Pancreas (tissue), 10 donors: ENCODE results near the gene RANBP1. TPM values are rescaled to one million over a fixed set of nuclear protein-coding genes. Genes with fewer than 3 reads are reported as not detected.
A peak's percentile ranks its signal among the peaks of the same experiment; 100 is the strongest.

Source experiments
- ATAC-seq, 4 donors: fragments of 200-7000 bp; cut with Tn5 transposase; one replicate each; pipeline versions ENCODE4 v1.8.0 to v1.9.1; 2020; ENCODE audit warnings: mild to moderate bottlenecking in 4 of 4, moderate library complexity in 4 of 4
- DNase-seq, 6 donors: peaks; one replicate each; pipeline ENCODE4 v3.0.0-alpha.2; 2020
- FAIRE-seq: peaks from 2 replicates; lab custom pipeline; 2012; peaks lifted over from hg19 to GRCh38; lab: Jason Lieb, UNC
- H3K27ac ChIP-seq, 4 donors: fragments of 200-600 bp; sonication (generic); 1 replicate in 3 of 4; 2 replicates in 1 of 4; pipeline versions ENCODE4 v1.5.0 to v1.8.0; 2020
- H3K27me3 ChIP-seq, 4 donors: fragments of 200-600 bp; one replicate each; pipeline ENCODE4 v1.8.0; 2021
- H3K36me3 ChIP-seq, 3 donors: fragments of 200-600 bp; sonication (generic) in 1 of 3; one replicate each; pipeline versions ENCODE4 v1.5.0 to v1.8.0; 2020 to 2021
- H3K4me1 ChIP-seq, 3 donors: fragments of 200-600 bp; one replicate each; pipeline ENCODE4 v1.8.0; 2021
- H3K4me3 ChIP-seq, 4 donors: fragments of 200-600 bp; sonication (generic) in 2 of 4; one replicate each; pipeline versions ENCODE4 v1.5.0 to v1.8.0; 2020 to 2021
- H3K9me3 ChIP-seq, 4 donors: fragments of 200-600 bp; one replicate each; pipeline ENCODE4 v1.8.0; 2021
- WGBS, 2 donors: extraction: QIAGEN DNeasy Blood & Tissue Kit; methylation state at CpG; one replicate each; pipeline ENCODE4 v1.1.7; 2013; 5-methylcytosine and 5-hydroxymethylcytosine counted together
- intact Hi-C, 3 donors: fragments of 100-400 bp; cut with DNase I; formaldehyde crosslinking; loops; one replicate each; pipeline versions ENCODE4 v1.11.1 to v1.14.2; 2022
- polyA plus RNA-seq, 2 donors: library from polyadenylated mRNA; stranded (reverse); fragments of 200-250 nt; gene quantifications; one replicate each; pipeline ENCODE4 v1.2.3, GENCODE V29; 2013
- total RNA-seq, 6 donors: library from RNA; stranded (reverse); fragmentation: NEBNext Ultra II Directional in 4 of 6; extraction: Animal tissue kit (Norgen Biotek cat#: 25700) in 4 of 6; gene quantifications; one replicate each; pipeline versions ENCODE4 v1.2.1 to v1.2.4, GENCODE V29; 2021 to 2023
- TF ChIP-seq, protein P1 (sequence below), 4 donors: fragments of 200-600 bp; sonication (generic) in 3 of 4; IDR thresholded peaks; one replicate each; pipeline versions ENCODE4 v1.5.0 to v1.8.0; 2021; ENCODE audit warnings: antibody characterized with exemption in 4 of 4
- donor health status: healthy with polysubstance abuse.
- donor health status: DM: no; HTN: no; CAD: no; lungs with moderate emphysema.
- donor health status: DM: no; HTN: no; CAD: no.
- donor health status: control.
- donor health status: control.
- donor health status: Bipolar disorder and iron deficiency.
- donor health status: DM: yes; HTN: yes; CAD: no.
- donor health status: DM: no; HTN: no; CAD: no.
- donor health status: DM: no; HTN: no; CAD: no.
- donor health status: DM: yes; HTN: yes; CAD: no.

RANBP1 gene
- total and polyA plus RNA-seq, 8 donors = 25.1 to 44.0 (median 34.3) TPM

DNA sequence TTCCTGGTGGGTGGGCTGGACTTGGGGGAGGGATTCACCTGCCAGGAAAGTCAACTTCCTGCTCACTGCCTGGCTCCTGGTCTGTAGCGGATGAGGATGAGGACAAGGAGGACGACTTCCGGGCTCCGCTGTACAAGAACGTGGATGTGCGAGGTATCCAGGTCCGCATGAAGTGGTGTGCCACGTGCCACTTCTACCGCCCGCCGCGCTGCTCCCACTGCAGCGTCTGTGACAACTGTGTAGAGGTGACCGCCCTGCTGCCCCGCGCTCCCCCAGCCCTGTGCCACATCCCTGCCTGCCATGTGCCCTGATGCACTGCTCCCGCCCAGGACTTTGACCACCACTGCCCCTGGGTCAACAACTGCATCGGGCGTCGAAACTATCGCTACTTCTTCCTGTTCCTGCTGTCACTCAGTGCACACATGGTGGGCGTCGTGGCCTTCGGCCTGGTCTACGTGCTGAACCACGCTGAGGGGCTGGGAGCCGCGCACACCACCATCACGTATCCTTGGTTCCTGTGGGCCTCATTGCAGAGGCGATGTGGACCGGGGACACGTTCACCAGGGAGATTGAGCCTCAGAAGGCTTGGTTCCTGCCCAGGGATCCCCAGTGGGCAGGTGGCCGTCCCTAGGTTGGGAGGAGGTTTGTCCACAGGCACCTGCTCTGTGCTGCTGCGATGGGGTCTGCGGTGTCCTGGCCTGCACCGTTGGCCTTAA, 23.6 kb downstream of the RANBP1 start:
- H3K27ac ChIP-seq = no peak overlapping the region
- DNase-seq = peak in 1 of 6 donors; percentile 60
- no peaks in the 10 kb centered on the region for H3K4me1 ChIP-seq
- H3K4me3 ChIP-seq = no peak overlapping the region
- no peak for FAIRE-seq
- ATAC-seq = no peak
- no peaks in the 10 kb centered on the region for H3K36me3 ChIP-seq
- intact Hi-C loops = loop anchor here in 1 of 3 donors (10.0 kb wide), 1 partner anchor 115 kb away; no protein-coding TSS in a partner anchor
- TF ChIP-seq, protein P1, sequence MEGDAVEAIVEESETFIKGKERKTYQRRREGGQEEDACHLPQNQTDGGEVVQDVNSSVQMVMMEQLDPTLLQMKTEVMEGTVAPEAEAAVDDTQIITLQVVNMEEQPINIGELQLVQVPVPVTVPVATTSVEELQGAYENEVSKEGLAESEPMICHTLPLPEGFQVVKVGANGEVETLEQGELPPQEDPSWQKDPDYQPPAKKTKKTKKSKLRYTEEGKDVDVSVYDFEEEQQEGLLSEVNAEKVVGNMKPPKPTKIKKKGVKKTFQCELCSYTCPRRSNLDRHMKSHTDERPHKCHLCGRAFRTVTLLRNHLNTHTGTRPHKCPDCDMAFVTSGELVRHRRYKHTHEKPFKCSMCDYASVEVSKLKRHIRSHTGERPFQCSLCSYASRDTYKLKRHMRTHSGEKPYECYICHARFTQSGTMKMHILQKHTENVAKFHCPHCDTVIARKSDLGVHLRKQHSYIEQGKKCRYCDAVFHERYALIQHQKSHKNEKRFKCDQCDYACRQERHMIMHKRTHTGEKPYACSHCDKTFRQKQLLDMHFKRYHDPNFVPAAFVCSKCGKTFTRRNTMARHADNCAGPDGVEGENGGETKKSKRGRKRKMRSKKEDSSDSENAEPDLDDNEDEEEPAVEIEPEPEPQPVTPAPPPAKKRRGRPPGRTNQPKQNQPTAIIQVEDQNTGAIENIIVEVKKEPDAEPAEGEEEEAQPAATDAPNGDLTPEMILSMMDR (IDR thresholded peaks at IDR 0.05) = no peak
- no peaks in the 10 kb centered on the region for H3K27me3 ChIP-seq
- WGBS, 2 donors = 92 to 93% methylated on average over 36 of the region's 36 CpGs
- H3K9me3 ChIP-seq = no peaks in the 10 kb centered on the region

DNA sequence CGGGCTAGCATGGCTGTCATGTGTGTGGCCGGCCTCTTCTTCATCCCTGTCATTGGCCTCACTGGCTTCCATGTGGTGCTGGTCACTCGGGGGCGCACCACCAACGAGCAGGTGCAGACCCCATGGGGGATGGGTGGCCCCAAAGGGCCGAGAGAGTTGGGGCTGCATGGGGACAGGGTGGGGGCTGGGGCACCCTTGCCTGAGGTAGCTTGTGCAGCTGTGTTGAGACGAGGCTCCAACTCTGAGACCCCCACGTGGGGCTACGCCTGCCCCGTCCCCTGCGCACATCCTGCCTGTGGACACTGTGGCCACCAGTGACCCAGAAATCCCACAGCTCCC, 24.2 kb downstream of the RANBP1 start:
- TF ChIP-seq, protein P1 (IDR thresholded peaks at IDR 0.05) = no peak
- WGBS, 2 donors = 87 to 90% methylated on average over 11 of the region's 11 CpGs
- no peaks in the 10 kb centered on the region for H3K4me1 ChIP-seq
- intact Hi-C loops = loop anchor here in 1 of 3 donors (10.0 kb wide), 1 partner anchor 115 kb away; no protein-coding TSS in a partner anchor
- H3K4me3 ChIP-seq = no peak overlapping the region
- FAIRE-seq (no peak), ATAC-seq (no peak), DNase-seq (peak in 1 of 6 donors; percentile 51)
- no peaks in the 10 kb centered on the region for H3K36me3 ChIP-seq
- H3K27ac ChIP-seq = no peak overlapping the region
- H3K9me3 ChIP-seq = no peaks in the 10 kb centered on the region
- no peaks in the 10 kb centered on the region for H3K27me3 ChIP-seq

DNA sequence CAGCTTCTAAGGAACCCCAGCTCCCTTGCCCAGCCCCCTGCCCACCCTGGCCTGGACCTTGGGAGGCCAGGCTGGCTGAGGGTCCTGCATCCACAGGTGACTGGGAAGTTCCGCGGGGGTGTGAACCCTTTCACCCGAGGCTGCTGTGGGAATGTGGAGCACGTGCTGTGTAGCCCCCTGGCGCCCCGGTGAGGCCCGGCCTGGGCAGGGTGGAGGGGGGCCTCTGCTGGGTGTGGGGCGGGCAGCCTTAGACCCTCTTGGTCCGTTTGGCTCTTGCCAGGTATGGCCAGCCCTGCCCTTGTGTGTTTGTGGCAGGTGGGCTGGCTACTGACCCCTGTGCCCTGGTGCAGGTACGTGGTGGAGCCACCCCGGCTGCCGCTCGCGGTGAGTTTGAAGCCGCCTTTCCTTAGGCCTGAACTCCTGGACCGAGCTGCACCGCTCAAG, 24.6 kb downstream of the RANBP1 start:
- WGBS, 2 donors = 88 to 90% methylated on average over 17 of the region's 17 CpGs
- no peak for ATAC-seq
- Histone ChIP-seq H3K27me3 (no peaks in the 10 kb centered on the region), H3K27ac (no peak overlapping the region), H3K4me3 (no peak overlapping the region), H3K9me3 (no peaks in the 10 kb centered on the region), H3K4me1 (no peaks in the 10 kb centered on the region), H3K36me3 (no peaks in the 10 kb centered on the region)
- intact Hi-C loops = loop anchor here in 1 of 3 donors (10.0 kb wide), 1 partner anchor 114 kb away; no protein-coding TSS in a partner anchor
- TF ChIP-seq, protein P1 (IDR thresholded peaks at IDR 0.05) = no peak
- peak in 1 of 6 donors; percentile 67 for DNase-seq
- FAIRE-seq = no peak

DNA sequence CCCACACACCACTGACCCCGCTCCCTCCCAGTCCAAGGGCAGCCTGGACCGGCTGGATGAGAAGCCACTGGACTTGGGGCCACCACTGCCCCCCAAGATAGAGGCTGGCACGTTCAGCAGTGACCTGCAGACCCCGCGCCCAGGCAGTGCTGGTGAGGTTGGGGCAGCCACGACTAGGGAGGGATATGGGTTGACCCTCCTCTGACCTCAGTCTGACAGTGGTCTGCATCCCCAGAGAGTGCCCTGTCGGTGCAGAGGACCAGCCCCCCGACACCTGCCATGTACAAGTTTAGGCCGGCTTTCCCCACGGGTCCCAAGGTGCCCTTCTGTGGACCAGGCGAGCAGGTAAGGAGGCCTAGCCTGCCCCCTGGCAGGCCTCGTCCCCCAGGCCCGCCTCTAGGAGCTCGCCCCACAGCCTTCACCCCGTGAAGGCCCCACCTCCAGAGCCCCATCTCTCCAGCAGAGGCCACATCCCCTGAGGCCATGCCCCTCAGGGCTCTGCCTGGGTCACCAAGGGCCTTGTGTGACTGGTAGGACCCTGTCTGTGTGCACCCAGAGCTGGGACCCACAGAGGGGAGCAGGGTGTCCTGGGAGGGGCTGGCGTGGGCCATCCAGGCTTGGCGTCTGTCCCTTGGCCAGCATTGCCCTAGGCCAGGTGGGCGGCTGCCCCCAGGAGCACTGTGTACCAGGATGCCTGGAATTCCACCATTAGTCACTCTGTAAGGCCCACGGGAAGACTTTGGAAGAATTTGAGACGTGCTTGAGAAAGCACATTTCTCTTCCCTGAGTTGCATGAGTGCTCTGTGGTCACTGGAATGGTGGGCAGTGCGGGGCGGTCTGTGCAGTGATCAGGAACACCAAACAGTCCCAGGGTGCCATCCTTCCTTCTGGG, 25.5 kb downstream of the RANBP1 start:
- H3K36me3 ChIP-seq = no peaks in the 10 kb centered on the region
- H3K4me1 ChIP-seq = no peaks in the 10 kb centered on the region
- no peak for ATAC-seq
- WGBS, 2 donors = 87 to 90% methylated on average over 22 of the region's 22 CpGs
- TF ChIP-seq, protein P1 (IDR thresholded peaks at IDR 0.05) = no peak
- FAIRE-seq = no peak
- H3K27ac ChIP-seq = no peak overlapping the region
- no peaks in the 10 kb centered on the region for H3K9me3 ChIP-seq
- peak in 1 of 6 donors; percentile 67 for DNase-seq
- no peaks in the 10 kb centered on the region for H3K27me3 ChIP-seq
- H3K4me3 ChIP-seq = no peak overlapping the region
- intact Hi-C loops = loop anchor here in 1 of 3 donors (10.0 kb wide), 1 partner anchor 113 kb away; no protein-coding TSS in a partner anchor
